Thoracic aorta (tissue), 2 donors: Measurements from ENCODE around the gene MBD3. TPM values are rescaled to one million over a fixed set of nuclear protein-coding genes. Genes with fewer than 3 reads are reported as not detected.

Experiments
- ATAC-seq: fragments of 150-250 bp; one replicate; pipeline ENCODE4 v1.8.0; 2017; ENCODE audit warnings: low read depth; ENCODE audit not compliant: insufficient number of reproducible peaks, low FRiP score
- DNase-seq: peaks from one replicate; pipeline ENCODE4 v3.0.0-alpha.2; 2020; ENCODE audit warnings: low spot score
- H3K27ac ChIP-seq, 2 donors: fragments of 200-600 bp; sonication (generic); 1 replicate in 1 of 2; 2 replicates in 1 of 2; pipeline ENCODE4 v1.5.1; 2016; ENCODE audit warnings: mild to moderate bottlenecking in 2 of 2, moderate library complexity in 2 of 2
- H3K27me3 ChIP-seq: fragments of 200-600 bp; sonication (generic); replicated peaks from 2 replicates; pipeline ENCODE4 v1.6.0; 2016; ENCODE audit warnings: mild to moderate bottlenecking; ENCODE audit not compliant: insufficient read depth
- H3K36me3 ChIP-seq: fragments of 200-600 bp; sonication (generic); one replicate; pipeline ENCODE4 v1.5.1; 2016
- H3K4me1 ChIP-seq, 2 donors: fragments of 200-600 bp; sonication (generic); 1 replicate in 1 of 2; 2 replicates in 1 of 2; pipeline versions ENCODE4 v1.5.1 to v1.6.0; 2016; ENCODE audit warnings: low read depth in 2 of 2, mild to moderate bottlenecking in 1 of 2; ENCODE audit not compliant: control insufficient read depth in 1 of 2
- H3K4me3 ChIP-seq: fragments of 200-600 bp; sonication (generic); 2 replicates; pipeline ENCODE4 v1.5.1; 2016; ENCODE audit warnings: mild to moderate bottlenecking
- H3K9me3 ChIP-seq: fragments of 200-600 bp; sonication (generic); 2 replicates; pipeline ENCODE4 v1.5.1; 2016
- CTCF ChIP-seq: fragments of 200-600 bp; sonication (generic); IDR thresholded peaks from one replicate; pipeline ENCODE4 v1.5.1; 2019; ENCODE audit warnings: antibody characterized with exemption
- total RNA-seq, 2 donors: library from RNA; depleted of rRNA; stranded (reverse); fragments of >200 nt; gene quantifications; one replicate each; pipeline versions ENCODE4 v1.1.0 to v1.2.3, GENCODE V29; 2016

Gene MBD3
- total RNA-seq, 2 donors from 2014 or later = 97.8 to 102 TPM

- peaks cover 32% of the 10 kb centered on the region for H3K36me3 ChIP-seq
- no peak for TF ChIP-seq CTCF
- ATAC-seq (no peak), DNase-seq (no peak)
- H3K9me3 ChIP-seq = no peaks in the 10 kb centered on the region
- H3K4me1 ChIP-seq = no peaks in the 10 kb centered on the region
- H3K27ac ChIP-seq = no peak overlapping the region
- no peaks in the 10 kb centered on the region for H3K27me3 ChIP-seq
- H3K4me3 ChIP-seq = no peak overlapping the region
Observed at GRCh38 chr19:1619703-1620102, 27.0 kb upstream of the MBD3 start.

GRCh38 chr19:1619094-1619439, 26.4 kb upstream of the MBD3 start:
- TF ChIP-seq CTCF = no peak
- Histone ChIP-seq H3K4me3 (no peak overlapping the region), H3K27ac (no peak overlapping the region), H3K4me1 (no peaks in the 10 kb centered on the region), H3K27me3 (no peaks in the 10 kb centered on the region), H3K9me3 (no peaks in the 10 kb centered on the region), H3K36me3 (peaks cover 36% of the 10 kb centered on the region)
- DNase-seq = no peak
- no peak for ATAC-seq

GRCh38 chr19:1618157-1619093, 25.8 kb upstream of the MBD3 start:
- H3K27ac ChIP-seq = no peak overlapping the region
- H3K4me1 ChIP-seq = no peaks in the 10 kb centered on the region
- H3K36me3 ChIP-seq = peaks cover 32% of the 10 kb centered on the region
- no peaks in the 10 kb centered on the region for H3K27me3 ChIP-seq
- DNase-seq (no peak), ATAC-seq (no peak)
- no peaks in the 10 kb centered on the region for H3K9me3 ChIP-seq
- H3K4me3 ChIP-seq = no peak overlapping the region
- TF ChIP-seq CTCF = peak; percentile 14

- Histone ChIP-seq H3K27me3 (no peaks in the 10 kb centered on the region), H3K4me3 (no peak overlapping the region), H3K9me3 (no peaks in the 10 kb centered on the region), H3K27ac (no peak overlapping the region), H3K4me1 (no peaks in the 10 kb centered on the region), H3K36me3 (peaks cover 32% of the 10 kb centered on the region)
- no peak for TF ChIP-seq CTCF
- no peak for ATAC-seq
- no peak for DNase-seq
Observed at GRCh38 chr19:1616875-1617274, 24.2 kb upstream of the MBD3 start.

GRCh38 chr19:1616396-1616795, 23.7 kb upstream of the MBD3 start:
- peaks cover 29% of the 10 kb centered on the region for H3K36me3 ChIP-seq
- no peak overlapping the region for H3K4me3 ChIP-seq
- ATAC-seq (no peak), DNase-seq (no peak)
- H3K4me1 ChIP-seq = no peaks in the 10 kb centered on the region
- H3K27me3 ChIP-seq = no peaks in the 10 kb centered on the region
- H3K9me3 ChIP-seq = no peaks in the 10 kb centered on the region
- no peak for TF ChIP-seq CTCF
- no peak overlapping the region for H3K27ac ChIP-seq
